Dermis blood vessel endothelial cell (primary cell): ENCODE measurements around the gene ENPP7. TPM values are rescaled to one million over a fixed set of nuclear protein-coding genes. Genes with fewer than 3 reads are reported as not detected.
"Not testable (repeated sequence)": the region's sequence is repeated elsewhere in the genome, so short reads cannot be mapped to it uniquely, and the experiment has no call there.

Experiments used
- DNase-seq: peaks from one replicate; pipeline ENCODE4 v3.0.0; 2010
- total RNA-seq: library from RNA; depleted of rRNA; stranded (reverse); fragments of >200 nt; gene quantifications from 2 replicates; pipeline ENCODE4 v1.2.3, GENCODE V29; 2014

The ENPP7 gene
- total RNA-seq, 1 donor from 2014 or later: not detected

- no peak for DNase-seq
Measured at GRCh38 chr17:79749958-79750357, 19.2 kb downstream of the ENPP7 start.

- DNase-seq: no peak
Measured at GRCh38 chr17:79750650-79751545, 20.2 kb downstream of the ENPP7 start.

- DNase-seq: no peak
Measured at GRCh38 chr17:79752175-79752574, 21.4 kb downstream of the ENPP7 start.

DNA sequence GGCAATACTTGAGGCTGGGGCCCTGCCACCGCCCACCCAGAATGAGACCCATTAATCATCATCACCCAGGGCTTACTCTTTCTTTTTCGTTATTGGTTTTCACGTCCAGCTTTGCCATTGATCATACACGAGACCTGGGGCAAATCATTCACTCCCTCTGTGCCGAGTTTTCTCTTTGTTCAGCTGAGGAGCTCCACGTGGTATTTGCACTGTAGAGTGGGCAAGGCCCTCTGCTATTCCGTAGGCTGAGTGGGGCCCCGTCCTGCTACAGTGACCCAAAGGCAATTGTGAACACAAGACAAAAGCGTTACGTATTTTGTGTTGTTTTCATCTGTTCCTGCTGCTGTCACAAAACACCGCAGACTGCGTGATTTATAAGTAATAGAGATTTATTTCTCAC, 23.6 kb downstream of the ENPP7 start:
- DNase-seq: no peak

- not testable (repeated sequence) for DNase-seq
Measured at GRCh38 chr17:79754903-79755302, 24.2 kb downstream of the ENPP7 start.

DNA sequence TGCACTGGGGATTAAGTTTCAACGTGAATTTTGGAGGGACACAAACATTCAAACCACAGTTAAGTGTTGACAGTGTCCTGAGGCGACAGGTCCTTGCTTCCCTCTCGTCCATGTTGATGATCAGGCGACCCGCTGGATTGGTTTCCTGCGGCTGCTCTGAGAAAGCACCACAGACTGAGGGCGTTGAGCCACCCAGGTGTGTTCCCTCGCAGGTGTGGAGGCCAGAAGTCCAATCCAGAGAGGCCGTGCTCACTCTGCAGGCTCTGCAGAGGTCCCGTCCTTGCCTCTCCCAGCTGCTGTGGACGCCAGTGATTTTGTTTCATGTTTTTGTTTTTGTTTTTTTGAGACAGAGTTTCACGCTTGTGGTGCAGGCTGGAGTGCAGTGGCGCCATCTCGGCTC, 24.8 kb downstream of the ENPP7 start:
- no peak for DNase-seq

- DNase-seq: no peak
Measured at GRCh38 chr17:79757140-79757745, 26.5 kb downstream of the ENPP7 start.

DNA sequence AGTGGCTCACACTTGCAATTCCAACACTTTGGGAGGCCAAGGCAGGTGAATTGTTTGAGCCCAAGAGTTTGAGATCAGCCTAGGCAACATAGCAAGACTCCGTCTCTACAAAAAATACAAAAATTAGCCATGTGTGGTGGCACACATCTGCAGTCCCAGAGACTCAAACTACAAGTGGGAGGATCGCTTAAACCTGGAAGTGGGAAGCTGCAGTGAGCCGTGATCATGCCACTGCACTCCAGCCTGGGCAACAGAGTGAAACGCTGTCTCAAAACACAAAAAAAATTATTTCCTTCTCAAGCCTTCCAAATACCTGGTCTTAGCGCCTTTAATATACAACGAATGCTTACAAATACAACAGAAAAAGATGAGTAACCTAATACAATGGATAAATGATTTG, 27.5 kb downstream of the ENPP7 start:
- no peak for DNase-seq

DNA sequence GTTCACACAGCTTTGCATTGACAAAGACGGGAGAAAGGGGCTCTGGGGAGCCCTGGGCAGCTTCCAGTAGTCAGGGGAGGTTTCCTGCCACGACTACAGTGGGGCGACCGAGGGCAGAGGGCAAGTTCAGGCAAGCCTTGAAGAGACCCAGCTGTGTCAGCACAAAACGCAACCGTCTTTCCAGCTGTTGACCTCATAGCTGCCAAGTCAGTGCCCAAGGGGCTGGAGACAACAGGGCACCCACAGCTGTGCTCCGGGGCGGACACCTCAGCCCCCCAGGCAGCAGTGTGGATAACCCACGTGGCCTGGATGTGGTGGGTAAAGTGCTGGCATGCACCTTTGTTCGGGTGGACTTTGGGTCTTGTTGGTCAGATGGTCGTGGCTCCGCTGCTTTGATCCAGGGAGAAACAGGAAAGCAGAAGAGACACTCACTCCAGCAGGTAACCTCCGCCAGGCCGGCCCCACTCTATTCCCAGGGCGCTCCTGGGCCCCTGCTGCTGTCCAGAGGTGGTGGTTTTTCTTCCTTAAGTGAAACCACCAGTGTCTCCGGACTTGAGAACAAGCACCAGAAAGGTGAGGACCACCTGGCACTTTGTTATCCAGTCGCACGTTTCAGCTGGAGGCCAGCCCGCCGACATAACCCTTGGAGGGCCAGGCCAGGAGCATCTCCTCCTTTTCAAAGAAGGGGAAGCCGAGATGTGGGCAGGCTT, 29.6 kb downstream of the ENPP7 start:
- no peak for DNase-seq

DNA sequence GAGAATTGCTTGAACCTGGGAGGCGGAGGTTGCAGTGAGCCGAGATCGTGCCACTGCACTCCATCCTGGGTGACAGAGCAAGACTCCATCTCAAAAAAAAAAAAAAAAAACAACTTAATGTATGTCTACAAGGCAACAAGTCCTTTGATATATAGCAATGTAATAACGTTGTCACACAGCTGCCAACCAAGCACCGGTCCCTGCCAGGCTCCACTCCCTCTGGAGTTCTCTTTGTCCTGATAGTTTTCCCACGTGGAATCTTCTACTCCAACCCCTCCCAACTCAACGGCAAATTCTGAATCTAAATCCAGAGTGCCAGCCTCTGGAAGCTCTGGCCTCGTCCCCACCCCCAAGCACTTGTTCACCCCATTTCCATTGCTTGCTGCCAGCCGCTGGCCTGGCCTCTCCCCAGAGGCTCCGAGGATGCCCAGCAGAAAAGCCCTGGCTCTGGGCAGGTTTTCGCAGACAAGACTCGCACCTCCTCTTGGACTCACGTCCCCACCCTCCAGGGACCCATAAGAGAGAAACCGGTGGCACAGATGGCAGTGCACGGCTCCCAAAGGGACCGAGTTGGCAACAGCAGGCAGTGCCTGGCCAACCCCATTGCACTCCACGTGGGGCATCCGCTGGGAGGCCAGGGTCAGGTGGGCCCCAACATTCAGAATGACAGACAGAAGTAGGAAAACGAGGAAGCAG, 31.3 kb downstream of the ENPP7 start:
- no peak for DNase-seq

DNA sequence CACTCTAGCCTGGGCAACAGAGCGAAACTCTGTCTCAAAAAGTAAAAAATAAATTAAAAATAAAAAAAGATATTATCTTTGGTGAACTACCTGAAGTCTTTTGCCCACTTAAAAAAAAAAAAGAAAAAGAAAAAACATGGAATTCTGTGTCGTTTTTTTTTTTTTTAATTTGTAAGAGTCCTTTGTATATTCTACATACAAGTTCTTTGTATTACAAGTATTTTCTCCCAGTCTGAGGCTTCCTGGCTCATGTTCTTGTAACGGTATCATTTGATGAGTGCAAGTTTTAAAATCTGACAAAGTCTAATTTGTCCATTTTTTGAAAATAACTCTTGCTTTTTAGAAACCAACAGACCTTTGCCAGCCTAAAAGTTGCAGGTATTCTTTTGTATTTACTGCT, 35.0 kb downstream of the ENPP7 start:
- DNase-seq: no peak

DNA sequence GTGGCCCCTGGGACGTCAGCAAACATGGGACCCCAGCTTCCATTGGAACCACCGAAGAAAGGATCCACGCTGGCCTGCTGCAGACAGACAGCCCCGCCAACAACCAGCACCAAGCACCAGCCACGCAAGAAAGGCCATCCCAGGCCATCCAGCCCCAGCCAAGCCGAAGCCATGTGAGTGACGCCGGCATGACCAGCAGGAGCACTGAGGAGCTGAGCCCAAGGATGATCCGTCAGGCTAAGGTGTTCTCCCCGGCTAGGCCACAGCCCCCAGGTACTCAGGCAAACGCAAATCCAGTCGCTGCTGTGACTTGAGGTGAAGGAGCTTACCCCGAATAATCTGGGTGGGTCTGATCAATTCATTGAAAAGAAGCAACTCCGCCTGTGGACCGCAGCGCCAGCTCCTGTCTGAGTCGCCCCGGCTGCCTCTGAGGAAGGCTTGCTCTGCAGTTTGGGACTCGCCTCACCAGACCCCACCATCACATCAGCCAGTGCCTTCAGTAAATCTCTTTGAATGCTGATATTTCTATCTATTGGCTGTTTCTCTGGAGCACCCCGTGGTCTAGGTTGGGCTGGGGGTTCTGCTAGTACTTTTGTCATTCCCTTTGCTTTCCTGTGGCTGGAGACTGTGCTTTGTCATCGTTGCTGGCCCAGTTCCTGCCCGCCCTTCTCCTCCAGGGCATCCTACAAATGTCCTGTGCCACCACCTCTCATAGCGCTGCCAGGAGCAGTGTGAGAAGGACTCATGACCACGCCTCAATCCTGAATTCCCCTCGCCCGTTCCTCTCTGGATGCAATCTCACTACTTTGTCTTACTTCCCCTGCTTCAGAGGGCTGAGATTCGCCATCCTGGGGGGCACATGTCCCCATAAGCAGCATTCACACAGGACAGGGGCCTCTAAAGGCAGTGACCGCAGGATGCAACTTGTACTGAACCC, 39.1 kb downstream of the ENPP7 start:
- no peak for DNase-seq

DNA sequence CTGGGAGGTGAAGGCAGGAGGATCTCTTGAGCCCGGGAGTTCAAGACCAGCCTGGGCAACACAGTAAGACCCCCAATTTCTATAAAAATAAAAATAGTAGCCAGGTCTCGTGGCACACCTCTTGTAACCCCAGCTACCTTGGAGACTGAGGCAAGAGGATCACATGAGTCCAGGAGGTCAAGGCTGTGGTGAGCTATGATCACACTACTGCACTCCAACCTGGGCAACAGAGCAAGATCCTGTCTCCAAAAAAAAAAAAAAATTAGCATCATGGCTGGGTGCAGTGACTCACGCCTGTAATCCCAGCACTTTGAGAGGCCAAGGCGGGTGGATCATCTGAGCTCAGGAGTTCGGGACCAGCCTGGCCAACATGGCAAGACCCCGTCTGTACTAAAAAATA, 40.5 kb downstream of the ENPP7 start:
- DNase-seq: no peak

- not testable (repeated sequence) for DNase-seq
Measured at GRCh38 chr17:79772726-79773125, 42.0 kb downstream of the ENPP7 start.

DNA sequence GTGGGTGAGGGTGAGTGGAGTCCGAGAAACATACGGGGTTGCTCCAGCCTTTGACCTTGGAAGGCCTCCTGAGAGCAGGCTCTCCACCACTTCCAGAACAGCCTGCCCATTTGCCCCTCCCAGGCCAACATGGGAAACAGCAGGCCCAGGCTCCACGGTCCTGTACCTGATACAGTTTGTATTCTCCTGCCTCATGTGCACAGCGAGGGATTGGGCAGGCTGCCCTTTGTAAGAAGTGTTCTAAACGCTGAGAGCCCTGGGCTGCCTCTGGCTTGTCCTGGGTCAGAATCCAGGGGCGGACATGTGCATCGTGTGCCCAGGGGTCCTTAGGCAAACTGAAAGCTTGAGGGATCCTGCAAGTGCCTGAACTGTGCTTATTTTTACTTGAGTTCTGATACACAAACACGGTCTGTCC, 43.8 kb downstream of the ENPP7 start:
- DNase-seq: no peak

GRCh38 chr17:79775632-79776031, 44.9 kb downstream of the ENPP7 start:
- DNase-seq: no peak

GRCh38 chr17:79776376-79777119, 45.8 kb downstream of the ENPP7 start:
- DNase-seq: peak; percentile 52

DNA sequence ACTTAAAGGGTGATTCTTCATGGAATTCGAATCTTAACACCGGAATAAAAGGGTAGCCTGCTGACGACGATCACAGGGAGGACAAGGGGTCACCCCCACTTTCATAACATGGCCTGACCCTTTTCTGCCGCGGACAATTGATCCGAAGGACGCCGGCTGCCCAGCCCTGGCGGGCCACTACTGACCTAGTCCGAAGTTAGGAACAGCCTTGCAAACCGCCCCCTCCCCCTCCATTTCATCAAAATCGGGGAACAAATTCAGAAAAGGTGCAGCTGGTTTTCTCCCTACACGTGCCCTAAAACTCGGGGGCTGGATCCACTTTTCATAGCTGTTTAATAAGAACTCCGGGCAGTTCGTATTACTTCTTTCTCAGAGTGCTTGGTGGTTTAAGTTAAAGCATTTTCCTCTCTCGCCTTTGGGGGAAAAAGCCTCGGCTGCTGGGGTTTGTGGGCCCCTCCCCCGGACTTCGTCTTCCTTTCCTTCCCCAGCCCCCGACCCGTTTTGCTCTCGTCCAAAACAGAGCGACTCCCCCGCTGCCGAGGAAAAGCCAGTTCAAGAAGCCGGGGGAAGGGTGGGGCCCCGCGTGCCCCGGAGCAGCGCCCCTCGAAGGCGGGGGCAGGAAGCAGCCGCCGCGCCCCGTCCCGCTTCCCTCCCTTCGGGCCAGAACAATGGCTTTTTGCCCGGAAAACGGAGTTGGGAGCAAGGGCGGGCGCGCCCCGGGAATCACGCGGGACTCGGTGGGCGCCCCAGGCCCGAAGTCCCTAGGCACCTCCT, 46.6 kb downstream of the ENPP7 start:
- peak; percentile 63 for DNase-seq

- DNase-seq: peak; percentile 76
Measured at GRCh38 chr17:79777894-79778503, 47.3 kb downstream of the ENPP7 start, which contains the start of gene CBX2. Gene CBX2, plus strand, starts transcription at chr17:79778148. Its CDS starts 88 bp downstream, at chr17:79778236.
